Neural progenitor cell (in vitro differentiated cells): ENCODE measurements around the gene IL17B.

ENCODE experiments used
- EZH2 ChIP-seq: fragments of 200-600 bp; sonication (generic); IDR thresholded peaks from 2 replicates; pipeline ENCODE4 v1.6.1; 2017; ENCODE audit warnings: antibody characterized with exemption, mild to moderate bottlenecking, moderate library complexity
- TF ChIP-seq, protein P1 (sequence below): fragments of 200-600 bp; sonication (generic); IDR thresholded peaks from 2 replicates; pipeline ENCODE4 v1.5.1; 2017; ENCODE audit warnings: antibody characterized with exemption, mild to moderate bottlenecking

DNA sequence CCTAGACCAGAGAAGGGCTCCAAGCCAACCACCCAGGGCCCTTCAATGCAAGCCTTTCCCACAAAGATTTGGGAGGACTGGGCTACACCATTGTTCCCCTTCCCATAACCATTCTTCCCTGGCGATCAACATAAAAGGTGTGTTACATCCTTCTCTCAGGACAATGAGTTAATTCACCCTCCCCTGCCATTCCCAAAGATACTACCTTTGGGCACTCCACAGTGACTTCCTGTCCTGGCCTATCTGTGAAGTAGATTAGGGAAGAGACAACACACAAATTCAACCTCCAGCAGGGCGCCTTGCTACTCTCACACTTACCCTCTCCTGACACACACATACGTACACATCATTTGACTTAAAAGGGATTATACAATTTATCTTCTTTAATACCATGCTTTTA is 23.2 kb upstream of the IL17B start:
- TF ChIP-seq, protein P1, sequence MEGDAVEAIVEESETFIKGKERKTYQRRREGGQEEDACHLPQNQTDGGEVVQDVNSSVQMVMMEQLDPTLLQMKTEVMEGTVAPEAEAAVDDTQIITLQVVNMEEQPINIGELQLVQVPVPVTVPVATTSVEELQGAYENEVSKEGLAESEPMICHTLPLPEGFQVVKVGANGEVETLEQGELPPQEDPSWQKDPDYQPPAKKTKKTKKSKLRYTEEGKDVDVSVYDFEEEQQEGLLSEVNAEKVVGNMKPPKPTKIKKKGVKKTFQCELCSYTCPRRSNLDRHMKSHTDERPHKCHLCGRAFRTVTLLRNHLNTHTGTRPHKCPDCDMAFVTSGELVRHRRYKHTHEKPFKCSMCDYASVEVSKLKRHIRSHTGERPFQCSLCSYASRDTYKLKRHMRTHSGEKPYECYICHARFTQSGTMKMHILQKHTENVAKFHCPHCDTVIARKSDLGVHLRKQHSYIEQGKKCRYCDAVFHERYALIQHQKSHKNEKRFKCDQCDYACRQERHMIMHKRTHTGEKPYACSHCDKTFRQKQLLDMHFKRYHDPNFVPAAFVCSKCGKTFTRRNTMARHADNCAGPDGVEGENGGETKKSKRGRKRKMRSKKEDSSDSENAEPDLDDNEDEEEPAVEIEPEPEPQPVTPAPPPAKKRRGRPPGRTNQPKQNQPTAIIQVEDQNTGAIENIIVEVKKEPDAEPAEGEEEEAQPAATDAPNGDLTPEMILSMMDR = no peak
- TF ChIP-seq EZH2 = no peak
